A549 (cell line): ENCODE results near the gene RNASE7.

Source experiments
- CEBPB ChIP-seq, 2 experiments: fragments of >200 bp in 1 of 2; sonication (Bioruptor Twin) in 1 of 2; formaldehyde crosslinking in 1 of 2; IDR thresholded peaks; 2 replicates each; pipeline ENCODE4 v1.6.1; 2012 to 2016
- CHD2 ChIP-seq: fragments of 150-350 bp; IDR thresholded peaks from 2 replicates; pipeline ENCODE4 v1.6.1; 2014; ENCODE audit warnings: low read length; ENCODE audit not compliant: partially characterized antibody
- CTCF ChIP-seq: fragments of >200 bp; sonication (Bioruptor Twin); formaldehyde crosslinking; IDR thresholded peaks from 3 replicates; pipeline ENCODE4 v1.5.1; 2016
- EHMT2 ChIP-seq: fragments of 200-600 bp; sonication (generic); IDR thresholded peaks from 2 replicates; pipeline ENCODE4 v1.6.1; 2016; ENCODE audit warnings: antibody characterized with exemption, low read depth, mild to moderate bottlenecking, moderate library complexity
- EP300 ChIP-seq, 2 experiments: fragments of >200 bp; sonication (Bioruptor Twin); formaldehyde crosslinking; IDR thresholded peaks; 2 replicates in 1 of 2; 3 replicates in 1 of 2; pipeline ENCODE4 v1.6.1; 2016 to 2017
- FOSL2 ChIP-seq, 2 experiments: fragments of 450-650 bp in 1 of 2; fragments of >200 bp in 1 of 2; sonication (Bioruptor Twin) in 1 of 2; formaldehyde crosslinking; IDR thresholded peaks; 2 replicates each; pipeline versions ENCODE4 v1.5.0 to v1.6.1; 2016 to 2020; ENCODE audit warnings: mild to moderate bottlenecking in 1 of 2, moderate library complexity in 1 of 2
- MAFK ChIP-seq: fragments of 450-650 bp; IDR thresholded peaks from 2 replicates; pipeline ENCODE4 v1.6.1; 2014; ENCODE audit not compliant: partially characterized antibody
- NFE2L2 ChIP-seq: fragments of 150-350 bp; conservative IDR thresholded peaks from 2 replicates; pipeline ENCODE4 v1.6.1; 2014; ENCODE audit warnings: low read length
- PHF8 ChIP-seq: fragments of 200-600 bp; sonication (generic); IDR thresholded peaks from 2 replicates; pipeline ENCODE4 v1.6.1; 2016; ENCODE audit warnings: low read depth, mild to moderate bottlenecking, antibody characterized with exemption, moderate library complexity, borderline replicate concordance
- POLR2A ChIP-seq: IDR thresholded peaks from 2 replicates; pipeline ENCODE4 v1.6.1; 2012; ENCODE audit warnings: mild to moderate bottlenecking, low read length
- POLR2AphosphoS2 ChIP-seq: conservative IDR thresholded peaks from 2 replicates; pipeline ENCODE4 v1.6.1; 2012; ENCODE audit warnings: low read length, improper control_type of control experiment, inconsistent platforms
- RAD21 ChIP-seq, 2 experiments: fragments of >200 bp in 1 of 2; sonication (Bioruptor Twin) in 1 of 2; formaldehyde crosslinking in 1 of 2; IDR thresholded peaks in 1 of 2; conservative IDR thresholded peaks in 1 of 2; 2 replicates in 1 of 2; 3 replicates in 1 of 2; pipeline ENCODE4 v1.6.1; 2012 to 2018; ENCODE audit warnings: inconsistent platforms in 1 of 2
- SMC3 ChIP-seq: fragments of >200 bp; sonication (Bioruptor Twin); formaldehyde crosslinking; IDR thresholded peaks from 3 replicates; pipeline ENCODE4 v1.6.1; 2018; ENCODE audit warnings: inconsistent platforms

- TF ChIP-seq CTCF, result no peak
- TF ChIP-seq CHD2, result no peak
- TF ChIP-seq SMC3, result no peak
- TF ChIP-seq CEBPB (IDR thresholded peaks at IDR 0.05), result no peak
- no peak for TF ChIP-seq EP300 (IDR thresholded peaks at IDR 0.05)
- TF ChIP-seq MAFK, result no peak
- no peak for TF ChIP-seq FOSL2 (IDR thresholded peaks at IDR 0.05)
- TF ChIP-seq FOSL2 (CRISPR knock-in tag; IDR thresholded peaks at IDR 0.05), result no peak
- TF ChIP-seq EHMT2, result no peak
- TF ChIP-seq PHF8, result no peak
- TF ChIP-seq RAD21 (conservative IDR thresholded peaks at IDR 0.05 in 1 of 2, IDR thresholded peaks at IDR 0.05 in 1 of 2), result no peak
- TF ChIP-seq POLR2A, result no peak
- TF ChIP-seq POLR2AphosphoS2, result no peak
- TF ChIP-seq NFE2L2, result no peak
Observed at GRCh38 chr14:21018286-21018685, 23.9 kb upstream of the RNASE7 start.
